ENCODE data around the gene TAB2.

TAB2 gene

DNA sequence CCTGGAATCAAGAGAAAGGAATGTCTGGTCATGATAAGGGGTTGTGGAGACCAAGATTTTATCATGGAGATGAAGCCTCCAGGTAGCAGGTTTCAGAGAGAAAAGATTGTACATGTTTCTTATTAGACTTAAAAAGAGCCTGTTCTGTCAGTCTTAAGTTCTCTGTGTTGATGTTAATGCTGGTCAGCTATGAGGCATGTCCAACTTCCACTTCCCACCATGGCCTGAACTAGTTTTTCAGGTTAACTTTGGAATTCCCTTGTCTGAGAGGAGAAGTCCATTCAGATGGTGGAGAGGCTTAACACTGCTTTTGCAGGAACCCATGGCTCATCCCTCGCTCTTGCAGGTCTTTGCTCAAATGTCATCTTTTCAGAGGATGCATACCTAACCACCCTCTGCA lies 27.5 kb upstream of the TAB2 start:
- FAIRE-seq: no peak
- TF ChIP-seq, protein P1, sequence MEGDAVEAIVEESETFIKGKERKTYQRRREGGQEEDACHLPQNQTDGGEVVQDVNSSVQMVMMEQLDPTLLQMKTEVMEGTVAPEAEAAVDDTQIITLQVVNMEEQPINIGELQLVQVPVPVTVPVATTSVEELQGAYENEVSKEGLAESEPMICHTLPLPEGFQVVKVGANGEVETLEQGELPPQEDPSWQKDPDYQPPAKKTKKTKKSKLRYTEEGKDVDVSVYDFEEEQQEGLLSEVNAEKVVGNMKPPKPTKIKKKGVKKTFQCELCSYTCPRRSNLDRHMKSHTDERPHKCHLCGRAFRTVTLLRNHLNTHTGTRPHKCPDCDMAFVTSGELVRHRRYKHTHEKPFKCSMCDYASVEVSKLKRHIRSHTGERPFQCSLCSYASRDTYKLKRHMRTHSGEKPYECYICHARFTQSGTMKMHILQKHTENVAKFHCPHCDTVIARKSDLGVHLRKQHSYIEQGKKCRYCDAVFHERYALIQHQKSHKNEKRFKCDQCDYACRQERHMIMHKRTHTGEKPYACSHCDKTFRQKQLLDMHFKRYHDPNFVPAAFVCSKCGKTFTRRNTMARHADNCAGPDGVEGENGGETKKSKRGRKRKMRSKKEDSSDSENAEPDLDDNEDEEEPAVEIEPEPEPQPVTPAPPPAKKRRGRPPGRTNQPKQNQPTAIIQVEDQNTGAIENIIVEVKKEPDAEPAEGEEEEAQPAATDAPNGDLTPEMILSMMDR (IDR thresholded peaks at IDR 0.05; ENCODE audit: insufficient read depth, missing control alignments): no peak

GRCh38 chr6:149293244-149293643 lies 24.3 kb upstream of the TAB2 start:
- TF ChIP-seq, protein P1 (IDR thresholded peaks at IDR 0.05; ENCODE audit: insufficient read depth, missing control alignments): no peak
- no peak for FAIRE-seq
- DNase-seq (ENCODE audit: insufficient read length, low spot score): no peak

More for the DNA sequence above, 27.5 kb upstream of the TAB2 start:
- DNase-seq (ENCODE audit: insufficient read length, low spot score): no peak

DNA sequence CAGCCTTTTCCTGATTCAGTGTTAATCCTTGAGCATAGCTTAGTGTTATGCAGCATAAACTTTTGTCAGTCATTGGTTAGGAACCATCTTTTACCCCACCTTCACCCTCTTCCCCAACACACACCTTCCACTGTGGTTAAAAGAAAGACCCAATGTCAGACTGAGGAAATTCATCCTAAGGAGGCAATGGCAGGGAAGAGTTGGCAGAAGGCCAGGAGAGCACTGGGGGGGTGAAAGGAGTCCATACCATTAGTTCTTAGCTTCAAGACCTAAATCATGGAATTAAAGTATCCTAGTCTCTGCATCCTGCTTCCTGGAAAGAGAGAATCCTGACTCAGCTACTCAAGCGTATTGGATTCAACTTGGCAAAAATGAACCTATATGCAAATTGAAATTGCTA lies 16.9 kb upstream of the TAB2 start:
- no peak for DNase-seq (ENCODE audit: insufficient read length, low spot score)
- FAIRE-seq: no peak
- TF ChIP-seq, protein P1 (IDR thresholded peaks at IDR 0.05; ENCODE audit: insufficient read depth, missing control alignments): no peak

- FAIRE-seq (no peak), DNase-seq (ENCODE audit: insufficient read length, low spot score) (no peak)
- TF ChIP-seq, protein P1 (IDR thresholded peaks at IDR 0.05; ENCODE audit: insufficient read depth, missing control alignments): no peak
Measured at GRCh38 chr6:149302723-149303122, 14.8 kb upstream of the TAB2 start.

DNA sequence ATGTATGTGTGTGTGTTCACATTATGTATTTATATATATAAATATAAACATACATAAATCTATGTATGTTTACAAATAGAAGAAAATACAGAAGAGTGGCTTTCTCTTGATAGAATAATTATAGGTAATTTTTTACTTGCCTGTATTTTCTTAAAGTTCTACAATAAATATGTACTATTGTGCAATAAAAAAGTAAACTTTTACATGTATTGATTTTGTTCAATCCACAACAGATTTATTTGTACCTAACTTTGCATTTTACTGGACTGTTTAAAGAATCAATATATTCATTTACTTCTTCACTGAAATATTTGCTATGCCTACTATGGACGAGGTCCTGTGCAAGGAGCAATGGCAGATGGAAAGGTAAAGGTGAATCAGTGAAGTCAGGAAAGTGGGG lies 14.0 kb upstream of the TAB2 start:
- FAIRE-seq (no peak), DNase-seq (ENCODE audit: insufficient read length, low spot score) (no peak)

DNA sequence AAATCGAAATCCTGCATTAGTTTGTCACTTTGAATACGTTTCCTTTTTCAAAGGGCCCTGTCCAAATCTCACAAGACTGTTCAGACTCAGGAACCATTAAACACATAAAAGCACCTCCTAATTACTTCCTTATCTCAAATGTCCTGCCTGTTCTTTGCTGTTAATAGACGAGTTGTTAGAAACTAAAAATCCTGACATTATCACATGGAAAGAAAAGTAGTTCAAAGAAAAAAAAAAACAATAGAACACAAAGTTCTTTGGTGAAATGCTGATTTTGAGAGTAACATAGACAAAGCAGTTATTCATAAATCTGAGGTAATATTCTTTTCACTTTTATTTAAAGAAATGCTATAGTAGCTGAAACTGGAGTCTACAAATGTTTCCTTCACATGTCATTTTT lies 12.1 kb upstream of the TAB2 start:
- TF ChIP-seq, protein P1 (IDR thresholded peaks at IDR 0.05; ENCODE audit: insufficient read depth, missing control alignments): no peak
- FAIRE-seq (no peak), DNase-seq (ENCODE audit: insufficient read length, low spot score) (no peak)

More for the DNA sequence above, 14.0 kb upstream of the TAB2 start:
- TF ChIP-seq, protein P1 (IDR thresholded peaks at IDR 0.05; ENCODE audit: insufficient read depth, missing control alignments): no peak

GRCh38 chr6:149306967-149307366 lies 10.5 kb upstream of the TAB2 start:
- no peak for DNase-seq (ENCODE audit: insufficient read length, low spot score)
- FAIRE-seq: no peak
- TF ChIP-seq, protein P1 (IDR thresholded peaks at IDR 0.05; ENCODE audit: insufficient read depth, missing control alignments): no peak

All from D721Med (cell line).